Cardiac muscle cell (in vitro differentiated cells and primary cell): ENCODE data around the gene ISG20. TPM values are rescaled to one million over a fixed set of nuclear protein-coding genes. Genes with fewer than 3 reads are reported as not detected.
"Not testable (repeated sequence)": the region's sequence is repeated elsewhere in the genome, so short reads cannot be mapped to it uniquely, and the experiment has no call there.

Source experiments
- DNase-seq, 2 donors: peaks; one replicate each; pipeline versions ENCODE4 v3.0.0 to v3.0.0-alpha.2; 2010 to 2017; ENCODE audit warnings: low read depth in 1 of 2, low spot score in 1 of 2
- H3K27ac ChIP-seq: fragments of 200-600 bp; sonication (generic); 2 replicates; pipeline ENCODE4 v1.5.1; 2016
- H3K27me3 ChIP-seq: fragments of 200-600 bp; sonication (generic); 2 replicates; pipeline ENCODE4 v1.6.0; 2016; ENCODE audit warnings: control low read depth
- H3K36me3 ChIP-seq: fragments of 200-600 bp; sonication (generic); 2 replicates; pipeline ENCODE4 v1.5.1; 2016; ENCODE audit warnings: control low read depth
- H3K4me1 ChIP-seq: fragments of 200-600 bp; sonication (generic); 2 replicates; pipeline ENCODE4 v1.8.1; 2017; ENCODE audit warnings: low read depth, mild to moderate bottlenecking, mixed run types
- H3K4me3 ChIP-seq: fragments of 200-600 bp; sonication (generic); 2 replicates; pipeline ENCODE4 v1.5.1; 2016; ENCODE audit warnings: mild to moderate bottlenecking
- H3K9me3 ChIP-seq: fragments of 200-600 bp; sonication (generic); 2 replicates; pipeline ENCODE4 v1.5.1; 2017; ENCODE audit warnings: low read depth, mild to moderate bottlenecking, control low read depth
- polyA plus RNA-seq: library from polyadenylated mRNA; unstranded; fragments of >200 nt; fragmentation: Nextera tagmentation; extraction: Ambion mirVana; gene quantifications from 2 replicates; pipeline ENCODE4 v1.2.1, GENCODE V29; 2016
- total RNA-seq: library from RNA; depleted of rRNA; stranded (reverse); fragments of >200 nt; gene quantifications from 2 replicates; pipeline ENCODE4 v1.2.3, GENCODE V29; 2016
- TF ChIP-seq, protein P1 (sequence below): IDR thresholded peaks from 2 replicates; pipeline ENCODE4 v1.5.1; 2012; ENCODE audit warnings: low read depth, mild to moderate bottlenecking, low read length

ISG20 gene
- total and polyA plus RNA-seq, 2 experiments from 2014 or later: 0.69 TPM; not detected in 1

DNA sequence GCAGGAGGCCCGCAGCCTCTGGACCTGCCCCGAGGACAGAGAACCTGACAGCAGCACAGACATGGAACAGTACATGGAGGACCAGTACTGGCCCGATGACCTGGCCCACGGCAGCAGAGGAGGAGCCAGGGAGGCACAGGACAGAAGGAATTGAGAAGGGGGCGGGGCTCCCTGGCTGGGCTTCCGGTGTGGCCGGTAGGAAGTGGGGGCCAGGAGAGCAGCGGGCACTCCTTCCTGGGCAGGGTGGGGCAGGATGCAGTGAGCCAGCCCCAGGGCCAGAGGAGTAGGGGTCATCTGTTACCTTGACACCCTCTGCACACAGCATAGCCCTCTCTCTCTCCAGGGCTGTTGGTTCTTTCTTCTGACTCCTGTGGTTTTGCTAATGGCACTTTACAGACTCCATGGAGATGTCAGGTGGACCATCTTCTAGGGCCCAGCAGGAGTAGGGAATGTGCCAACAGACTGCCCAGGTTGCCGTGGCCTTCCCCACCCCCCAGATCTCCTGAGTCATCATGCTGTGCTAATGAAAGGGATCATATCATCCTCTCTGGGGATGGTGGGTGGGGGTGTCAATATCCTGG, 8.6 kb upstream of the ISG20 start:
- Histone ChIP-seq H3K36me3 (peaks cover 20% of the 10 kb centered on the region), H3K27ac (no peak overlapping the region), H3K4me3 (no peak overlapping the region), H3K27me3 (no peaks in the 10 kb centered on the region), H3K4me1 (no peaks in the 10 kb centered on the region), H3K9me3 (no peaks in the 10 kb centered on the region)
- no peak for DNase-seq
- TF ChIP-seq, protein P1, sequence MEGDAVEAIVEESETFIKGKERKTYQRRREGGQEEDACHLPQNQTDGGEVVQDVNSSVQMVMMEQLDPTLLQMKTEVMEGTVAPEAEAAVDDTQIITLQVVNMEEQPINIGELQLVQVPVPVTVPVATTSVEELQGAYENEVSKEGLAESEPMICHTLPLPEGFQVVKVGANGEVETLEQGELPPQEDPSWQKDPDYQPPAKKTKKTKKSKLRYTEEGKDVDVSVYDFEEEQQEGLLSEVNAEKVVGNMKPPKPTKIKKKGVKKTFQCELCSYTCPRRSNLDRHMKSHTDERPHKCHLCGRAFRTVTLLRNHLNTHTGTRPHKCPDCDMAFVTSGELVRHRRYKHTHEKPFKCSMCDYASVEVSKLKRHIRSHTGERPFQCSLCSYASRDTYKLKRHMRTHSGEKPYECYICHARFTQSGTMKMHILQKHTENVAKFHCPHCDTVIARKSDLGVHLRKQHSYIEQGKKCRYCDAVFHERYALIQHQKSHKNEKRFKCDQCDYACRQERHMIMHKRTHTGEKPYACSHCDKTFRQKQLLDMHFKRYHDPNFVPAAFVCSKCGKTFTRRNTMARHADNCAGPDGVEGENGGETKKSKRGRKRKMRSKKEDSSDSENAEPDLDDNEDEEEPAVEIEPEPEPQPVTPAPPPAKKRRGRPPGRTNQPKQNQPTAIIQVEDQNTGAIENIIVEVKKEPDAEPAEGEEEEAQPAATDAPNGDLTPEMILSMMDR: no peak

DNA sequence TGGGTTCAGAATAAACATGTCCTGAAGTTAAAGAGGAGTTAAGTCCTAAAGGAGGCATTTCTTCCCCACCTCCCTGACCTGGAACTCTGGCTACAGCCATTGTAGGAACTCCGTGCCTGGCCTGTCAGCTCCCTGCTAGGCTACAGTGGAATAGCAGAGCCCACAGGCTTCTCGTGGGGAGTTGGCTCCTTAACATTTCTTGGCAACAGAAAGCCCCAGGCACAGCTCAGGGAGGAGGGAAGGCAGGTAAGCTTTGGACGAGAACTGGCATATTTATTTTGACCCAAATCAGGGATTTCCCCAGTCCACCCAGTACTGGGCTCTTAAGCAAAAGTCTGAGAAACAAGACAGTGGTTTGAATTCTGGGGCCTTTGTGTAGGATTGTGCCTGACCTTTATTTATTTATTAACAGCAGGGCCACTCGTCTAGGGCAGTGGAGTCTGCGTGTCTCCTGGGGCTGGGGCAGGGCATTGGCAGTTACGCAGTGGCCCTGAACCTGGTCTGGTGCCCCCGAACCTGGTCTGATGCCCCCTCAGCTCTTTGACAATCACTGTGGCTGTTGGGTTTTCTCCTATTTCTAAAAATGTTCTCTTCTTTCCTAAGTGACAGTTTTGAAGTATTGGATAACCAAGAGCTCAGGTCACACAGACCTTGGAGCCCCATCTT, 7.9 kb upstream of the ISG20 start:
- Histone ChIP-seq H3K9me3 (no peaks in the 10 kb centered on the region), H3K4me1 (no peaks in the 10 kb centered on the region), H3K27me3 (no peaks in the 10 kb centered on the region), H3K27ac (no peak overlapping the region), H3K4me3 (no peak overlapping the region), H3K36me3 (peaks cover 20% of the 10 kb centered on the region)
- no peak for DNase-seq
- TF ChIP-seq, protein P1: no peak

DNA sequence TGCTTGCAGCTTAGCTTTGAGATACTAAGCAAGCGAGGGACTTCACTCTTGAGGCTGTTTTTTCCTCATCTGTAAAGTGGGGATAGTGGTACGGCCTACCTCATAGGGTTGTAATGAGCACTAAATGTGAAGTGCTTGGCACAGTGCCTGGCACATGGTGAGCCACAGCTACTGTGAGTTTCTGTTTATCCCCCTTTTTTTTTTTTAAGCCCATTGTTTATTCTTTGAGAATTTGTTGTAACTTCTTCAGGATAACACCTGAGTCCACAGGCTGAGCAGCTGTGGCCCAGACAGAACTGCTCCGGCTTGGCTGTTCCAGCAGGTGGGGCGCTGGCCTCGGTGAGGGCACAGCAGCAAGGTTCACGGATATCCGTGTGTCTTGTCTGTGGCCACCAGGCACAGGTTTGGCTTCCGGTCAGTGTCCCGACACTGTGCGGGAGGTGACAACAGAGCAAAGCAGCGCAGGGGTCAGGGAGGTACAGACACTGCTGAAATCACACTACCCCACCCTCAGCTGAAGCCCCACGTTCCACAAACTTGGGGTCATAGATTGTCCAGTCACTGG, 7.3 kb upstream of the ISG20 start:
- no peaks in the 10 kb centered on the region for H3K9me3 ChIP-seq
- H3K4me3 ChIP-seq: no peak overlapping the region
- TF ChIP-seq, protein P1: no peak
- H3K27ac ChIP-seq: no peak overlapping the region
- no peaks in the 10 kb centered on the region for H3K4me1 ChIP-seq
- no peak for DNase-seq
- H3K27me3 ChIP-seq: no peaks in the 10 kb centered on the region
- peaks cover 15% of the 10 kb centered on the region for H3K36me3 ChIP-seq

DNA sequence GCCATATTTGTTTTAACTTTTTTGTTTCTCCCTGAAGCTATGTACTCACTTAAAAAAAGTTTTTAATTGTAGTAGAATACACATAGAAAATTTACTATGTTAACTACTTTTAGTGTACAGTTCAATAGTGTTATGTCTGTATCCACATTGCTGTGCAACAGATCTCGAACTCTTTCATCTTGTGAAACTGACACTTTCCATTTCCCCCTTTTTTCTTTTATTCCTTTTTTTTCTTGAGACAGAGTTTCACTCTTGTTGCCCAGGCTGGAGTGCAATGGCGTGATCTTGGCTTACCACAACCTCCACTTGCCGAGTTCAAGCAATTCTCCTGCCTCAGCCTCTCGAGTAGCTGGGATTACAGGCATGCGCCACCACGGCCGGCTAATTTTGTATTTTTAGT, 6.0 kb upstream of the ISG20 start:
- not testable (repeated sequence) for H3K27ac ChIP-seq, H3K9me3 ChIP-seq, H3K4me3 ChIP-seq, H3K27me3 ChIP-seq, H3K36me3 ChIP-seq, H3K4me1 ChIP-seq, DNase-seq

DNA sequence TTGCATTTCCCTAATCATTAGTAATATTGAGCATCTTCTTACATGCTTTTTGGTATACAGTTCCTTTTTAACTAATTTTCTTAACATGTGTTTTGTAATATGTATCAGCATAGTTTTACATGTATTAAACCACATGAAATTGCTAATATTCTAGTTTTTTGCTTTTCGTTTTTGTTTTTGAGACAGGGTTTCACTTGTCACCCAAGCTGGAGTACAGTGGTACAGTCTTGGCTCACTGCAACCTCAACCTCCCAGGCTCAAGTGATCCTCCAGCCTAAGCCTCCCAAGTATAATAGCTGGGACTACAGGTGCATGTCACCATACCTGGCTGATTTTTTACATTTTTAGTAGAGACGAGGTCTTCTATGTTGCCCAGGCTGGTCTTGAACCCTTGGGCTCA, 4.4 kb upstream of the ISG20 start:
- H3K9me3 ChIP-seq: no peaks in the 10 kb centered on the region
- H3K36me3 ChIP-seq: peaks cover 7% of the 10 kb centered on the region
- H3K4me3 ChIP-seq: no peak overlapping the region
- H3K27me3 ChIP-seq: no peaks in the 10 kb centered on the region
- H3K27ac ChIP-seq: no peak overlapping the region
- TF ChIP-seq, protein P1: no peak
- no peaks in the 10 kb centered on the region for H3K4me1 ChIP-seq
- DNase-seq: no peak

DNA sequence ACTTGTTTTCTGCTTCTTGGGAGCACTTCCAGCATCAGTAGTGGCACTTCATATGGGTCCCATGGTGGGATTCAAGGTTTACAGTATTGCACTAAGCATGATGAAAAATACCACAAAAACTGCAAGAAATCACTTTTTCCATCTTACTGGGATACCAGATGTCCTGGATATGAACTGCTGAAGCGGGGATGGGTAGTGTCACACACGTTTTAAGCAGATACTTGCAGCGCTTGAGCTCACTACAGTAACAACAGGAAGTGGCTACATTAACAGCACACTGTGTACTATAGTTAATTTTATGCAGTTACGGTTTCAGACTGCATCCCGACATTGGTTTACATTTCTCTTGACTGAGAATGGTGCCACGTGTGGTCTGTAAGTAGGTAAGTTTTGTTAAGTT, 3.5 kb upstream of the ISG20 start:
- Histone ChIP-seq H3K4me3 (no peak overlapping the region), H3K27ac (no peak overlapping the region), H3K9me3 (no peaks in the 10 kb centered on the region), H3K4me1 (no peaks in the 10 kb centered on the region), H3K36me3 (no peaks in the 10 kb centered on the region), H3K27me3 (no peaks in the 10 kb centered on the region)
- peak in 1 of 2 donors; percentile 47 for DNase-seq
- TF ChIP-seq, protein P1: no peak
